ENCODE data around the gene ZNF148.

DNA sequence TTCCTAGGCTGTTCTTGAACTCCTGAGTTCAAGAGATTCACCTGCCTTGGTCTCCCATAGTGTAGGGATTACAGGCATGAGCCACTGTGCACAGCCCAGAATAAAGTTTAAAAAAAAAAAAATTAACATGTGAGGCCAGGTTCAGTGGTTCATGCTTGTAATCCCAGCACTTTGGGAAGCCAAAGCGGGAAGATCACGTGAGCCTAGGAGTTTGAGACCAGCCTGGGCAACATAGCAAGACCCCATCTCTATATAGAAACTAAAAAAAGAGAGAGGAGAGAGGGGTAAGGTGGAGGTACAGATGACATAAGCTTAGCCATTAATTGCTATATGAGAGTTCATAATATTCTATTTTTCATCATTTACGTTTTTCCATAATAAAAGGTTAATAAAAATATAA is 21.5 kb downstream of the ZNF148 start:
- TF ChIP-seq, protein P1, sequence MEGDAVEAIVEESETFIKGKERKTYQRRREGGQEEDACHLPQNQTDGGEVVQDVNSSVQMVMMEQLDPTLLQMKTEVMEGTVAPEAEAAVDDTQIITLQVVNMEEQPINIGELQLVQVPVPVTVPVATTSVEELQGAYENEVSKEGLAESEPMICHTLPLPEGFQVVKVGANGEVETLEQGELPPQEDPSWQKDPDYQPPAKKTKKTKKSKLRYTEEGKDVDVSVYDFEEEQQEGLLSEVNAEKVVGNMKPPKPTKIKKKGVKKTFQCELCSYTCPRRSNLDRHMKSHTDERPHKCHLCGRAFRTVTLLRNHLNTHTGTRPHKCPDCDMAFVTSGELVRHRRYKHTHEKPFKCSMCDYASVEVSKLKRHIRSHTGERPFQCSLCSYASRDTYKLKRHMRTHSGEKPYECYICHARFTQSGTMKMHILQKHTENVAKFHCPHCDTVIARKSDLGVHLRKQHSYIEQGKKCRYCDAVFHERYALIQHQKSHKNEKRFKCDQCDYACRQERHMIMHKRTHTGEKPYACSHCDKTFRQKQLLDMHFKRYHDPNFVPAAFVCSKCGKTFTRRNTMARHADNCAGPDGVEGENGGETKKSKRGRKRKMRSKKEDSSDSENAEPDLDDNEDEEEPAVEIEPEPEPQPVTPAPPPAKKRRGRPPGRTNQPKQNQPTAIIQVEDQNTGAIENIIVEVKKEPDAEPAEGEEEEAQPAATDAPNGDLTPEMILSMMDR (conservative IDR thresholded peaks at IDR 0.05): no peak
- TF ChIP-seq ZFX (IDR thresholded peaks at IDR 0.05): no peak

Measured in C4-2B (cell line).